IPS DF 4.7 (cell line): ENCODE results near the gene COPG2.

ENCODE experiments used
- DNase-seq: peaks from one replicate; pipeline ENCODE4 v3.0.0-alpha.2; 2013; ENCODE audit warnings: low spot score; ENCODE audit errors: extremely low read depth

COPG2 gene

GRCh38 chr7:130500910-130501309 is 167.6 kb downstream of the COPG2 start:
- no peak for DNase-seq

- no peak for DNase-seq
Measured at GRCh38 chr7:130500463-130500862, 168.1 kb downstream of the COPG2 start.

- DNase-seq: no peak
Measured at GRCh38 chr7:130494431-130494858, 174.1 kb downstream of the COPG2 start.

DNA sequence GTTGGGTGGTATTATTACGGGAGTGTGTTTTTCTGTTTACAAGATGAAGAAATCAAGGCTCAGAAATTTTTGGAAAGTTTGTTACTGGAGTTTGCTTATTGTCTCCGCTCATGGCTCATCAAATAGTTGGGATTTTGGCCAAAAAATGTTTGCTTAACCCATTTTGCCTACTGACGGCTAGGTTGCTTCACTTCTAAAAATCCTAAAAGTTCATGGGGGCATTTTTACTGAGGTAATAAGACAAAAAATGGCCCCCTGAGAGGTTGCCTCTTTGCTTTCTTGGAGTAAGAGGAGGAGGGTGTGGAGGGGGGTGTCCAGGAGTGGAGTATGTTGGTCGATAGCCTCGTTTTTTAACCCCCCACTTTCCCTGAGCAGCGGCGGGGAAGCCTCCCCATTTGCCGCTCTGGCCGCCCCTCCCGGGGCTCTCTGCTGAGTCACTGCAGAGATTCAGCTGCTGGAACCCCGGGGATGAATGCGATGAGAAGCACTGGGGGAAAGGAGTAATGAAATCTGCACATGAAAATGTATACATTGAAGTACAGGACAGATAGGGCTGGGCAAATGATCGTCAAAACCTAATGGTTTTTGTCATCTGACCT is 175.2 kb downstream of the COPG2 start:
- no peak for DNase-seq

- DNase-seq: no peak
Measured at GRCh38 chr7:130492523-130493274, 175.8 kb downstream of the COPG2 start.

- no peak for DNase-seq
Measured at GRCh38 chr7:130491841-130492522, 176.6 kb downstream of the COPG2 start, which contains the start of gene MEST. Gene MEST (plus strand): TSS chr7:130492085. CDS start chr7:130492314, 229 bp downstream.

- DNase-seq: no peak
Measured at GRCh38 chr7:130490888-130491804, 177.4 kb downstream of the COPG2 start.

DNA sequence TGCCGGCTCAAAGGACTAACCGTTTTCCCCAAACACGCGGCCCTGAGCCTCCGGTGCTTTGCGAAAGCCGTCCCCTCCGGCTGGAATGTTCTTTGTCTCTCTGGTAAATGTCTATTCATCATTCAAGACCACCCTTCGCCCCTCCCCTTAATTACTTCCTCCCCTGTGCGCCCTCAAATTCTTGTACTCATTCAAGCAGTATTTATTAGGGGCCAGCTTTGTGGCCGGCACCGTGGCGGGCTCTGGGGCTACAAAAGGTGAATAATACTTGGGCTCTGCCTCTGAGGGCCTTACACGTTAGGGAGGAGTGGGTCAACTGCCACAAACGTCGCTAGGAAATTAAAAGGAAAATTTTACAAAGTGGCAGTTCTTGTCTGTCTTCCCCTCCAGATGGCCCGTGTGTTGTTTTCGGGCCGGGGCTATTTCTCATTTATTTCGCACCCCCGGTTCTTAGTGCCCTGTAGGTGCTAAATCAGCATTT is 178.2 kb downstream of the COPG2 start:
- no peak for DNase-seq

DNA sequence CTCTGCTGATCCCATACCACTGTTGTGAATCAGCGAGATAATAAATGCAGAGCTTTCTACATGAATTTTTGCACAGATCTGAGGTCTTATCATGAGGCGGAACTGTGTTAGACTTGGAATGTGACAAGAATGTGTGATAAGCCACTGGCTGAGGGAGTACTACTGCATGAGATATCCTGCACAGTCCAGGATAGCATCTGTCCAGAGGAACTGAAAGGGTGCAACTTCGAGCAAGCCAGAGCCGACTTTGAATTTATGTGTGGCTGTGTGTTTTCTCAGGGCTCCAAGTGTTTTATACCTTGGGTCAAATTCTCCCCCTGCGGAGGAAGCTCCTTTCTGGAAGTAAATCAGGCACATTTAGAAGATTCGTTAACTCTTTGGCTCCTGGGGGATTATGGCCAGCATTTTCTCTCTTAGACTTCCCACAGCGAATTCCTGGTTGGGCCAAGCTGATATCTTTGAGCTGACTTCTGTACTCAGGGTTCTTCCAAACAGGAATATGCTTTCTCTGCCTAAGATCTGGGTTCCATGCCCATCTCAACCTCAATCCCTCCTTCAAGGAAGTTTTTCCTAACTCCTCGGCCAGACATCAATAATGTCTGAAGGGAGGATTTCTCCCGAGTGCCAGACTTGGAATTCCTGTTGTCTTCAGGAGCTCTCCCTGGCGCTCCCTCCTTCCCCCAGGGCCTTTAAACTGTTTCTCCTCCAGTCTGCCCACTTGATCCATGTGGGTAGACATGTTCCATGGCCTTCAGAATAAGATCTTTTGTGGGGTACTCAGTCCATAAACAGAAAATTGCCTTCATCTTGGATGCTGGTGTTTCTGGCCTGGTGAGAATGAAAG is 179.2 kb downstream of the COPG2 start:
- DNase-seq: no peak

DNA sequence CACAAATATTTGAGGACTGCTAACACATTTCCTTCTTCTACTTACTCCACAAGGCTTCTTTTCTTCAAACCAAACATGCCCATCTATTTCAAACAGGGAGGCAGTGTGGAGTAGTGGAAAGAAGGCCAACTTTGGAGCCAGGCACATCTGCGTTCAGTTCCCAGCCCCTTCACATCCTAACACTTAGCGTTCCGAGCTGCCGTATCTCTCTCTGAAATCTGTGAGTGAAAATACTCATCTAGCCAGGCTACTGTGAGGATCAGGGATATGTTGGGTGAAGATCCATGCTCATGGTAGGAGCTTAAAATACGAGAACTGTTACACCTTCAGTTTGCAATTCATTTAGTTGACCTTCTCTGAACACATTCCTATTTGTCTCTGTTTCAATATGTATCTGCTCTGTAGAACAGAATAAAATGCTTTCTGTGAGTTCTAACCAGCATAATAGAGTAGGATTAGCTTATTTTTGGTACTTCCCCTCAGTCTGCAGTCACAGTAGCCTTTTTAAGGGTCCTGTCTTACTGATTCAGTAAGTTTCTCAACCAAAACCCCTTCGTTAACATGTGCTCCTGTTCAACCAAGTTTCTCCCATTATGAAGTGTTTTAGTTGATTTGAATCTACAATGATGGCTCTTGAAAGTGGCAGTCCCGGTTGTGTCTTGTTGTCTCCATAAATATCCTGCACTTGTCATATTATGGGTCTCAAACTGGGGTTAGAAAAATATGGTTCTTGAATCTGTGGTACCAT is 180.0 kb downstream of the COPG2 start:
- DNase-seq: no peak

GRCh38 chr7:130486954-130487436 is 181.6 kb downstream of the COPG2 start:
- no peak for DNase-seq

GRCh38 chr7:130486114-130486953 is 182.2 kb downstream of the COPG2 start:
- peak; percentile 88 for DNase-seq

DNA sequence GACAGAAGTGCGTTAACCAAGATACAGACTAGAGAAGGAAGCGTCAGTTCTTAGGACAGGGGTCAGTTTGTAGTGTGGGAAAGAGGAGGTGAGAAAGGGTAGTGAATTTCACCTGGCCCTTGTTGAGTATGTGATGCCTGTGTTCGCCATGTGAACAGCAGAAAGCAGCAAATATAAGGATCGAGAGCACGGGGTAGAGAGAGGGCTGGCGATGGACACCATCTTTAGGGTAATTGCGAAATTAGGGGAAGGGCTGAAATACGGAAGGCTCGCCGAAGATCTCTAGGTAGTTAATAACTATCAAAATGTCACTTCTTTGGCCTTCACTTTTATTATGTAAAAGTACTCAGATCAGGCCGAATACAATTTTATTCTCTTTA is 182.8 kb downstream of the COPG2 start:
- no peak for DNase-seq

- no peak for DNase-seq
Measured at GRCh38 chr7:130483031-130483430, 185.5 kb downstream of the COPG2 start.

- no peak for DNase-seq
Measured at GRCh38 chr7:130481898-130482297, 186.7 kb downstream of the COPG2 start.

- DNase-seq: no peak
Measured at GRCh38 chr7:130479716-130480400, 188.7 kb downstream of the COPG2 start.

DNA sequence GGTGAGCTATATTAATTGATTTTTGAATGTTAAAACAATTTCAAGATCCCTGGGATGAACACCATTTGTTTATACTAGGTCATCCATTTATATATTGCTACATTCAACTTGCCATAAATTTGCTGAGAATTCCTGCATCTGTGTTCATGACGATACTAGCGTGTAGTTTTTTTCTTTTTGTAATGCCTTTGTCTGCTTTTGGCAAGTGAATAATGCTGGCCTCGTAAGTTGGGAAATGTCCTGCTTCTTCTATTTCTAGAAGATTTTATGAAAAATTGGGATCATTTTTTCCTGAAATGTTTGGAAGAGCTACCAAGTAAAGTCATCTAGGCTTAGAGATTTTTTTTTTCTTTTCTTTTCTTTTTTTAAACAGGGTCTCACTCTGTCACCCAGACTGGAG is 189.6 kb downstream of the COPG2 start:
- no peak for DNase-seq
